Spinal cord (tissue), 10 donors: ENCODE data around the gene PDCD2L. TPM values are rescaled to one million over a fixed set of nuclear protein-coding genes. Genes with fewer than 3 reads are reported as not detected.
A peak's percentile ranks its signal among the peaks of the same experiment; 100 is the strongest.
"Not testable (repeated sequence)": the region's sequence is repeated elsewhere in the genome, so short reads cannot be mapped to it uniquely, and the experiment has no call there.

Source experiments
- DNase-seq, 6 donors: peaks; one replicate each; pipeline versions ENCODE4 v3.0.0 to v3.0.0-alpha.2; 2013 to 2015; ENCODE audit warnings: low spot score in 6 of 6, low read depth in 4 of 6
- H3K27ac ChIP-seq: one replicate; pipeline ENCODE4 v1.5.1; 2013; ENCODE audit warnings: low read depth, low read length, control low read depth
- H3K27me3 ChIP-seq: one replicate; pipeline ENCODE4 v1.6.1; 2013; ENCODE audit warnings: low read length; ENCODE audit not compliant: control insufficient read depth, insufficient read depth
- H3K36me3 ChIP-seq: one replicate; pipeline ENCODE4 v1.6.1; 2013; ENCODE audit warnings: low read length; ENCODE audit not compliant: control insufficient read depth, insufficient read depth
- H3K4me1 ChIP-seq: one replicate; pipeline ENCODE4 v1.6.1; 2013; ENCODE audit warnings: low read length; ENCODE audit not compliant: control insufficient read depth, insufficient read depth
- H3K4me3 ChIP-seq: one replicate; pipeline ENCODE4 v1.5.1; 2013; ENCODE audit warnings: low read depth, low read length, control low read depth
- H3K9me3 ChIP-seq: one replicate; pipeline ENCODE4 v1.6.1; 2013; ENCODE audit warnings: low read length; ENCODE audit not compliant: control insufficient read depth, insufficient read depth
- WGBS: methylation state at CpG from one replicate; pipeline ENCODE4 v1.1.5; 2013; ENCODE audit warnings: missing lambda C conversion rate; ENCODE audit not compliant: insufficient coverage; 5-methylcytosine and 5-hydroxymethylcytosine counted together
- polyA plus RNA-seq, 2 donors: library from polyadenylated mRNA; unstranded; fragments of 120-200 nt; gene quantifications; one replicate each; pipeline ENCODE4 v1.2.1, GENCODE V29; 2013; ENCODE audit not compliant: insufficient read length in 2 of 2
- total RNA-seq, 2 donors: library from RNA; depleted of rRNA in 1 of 2; stranded (reverse); fragments of 120-200 nt in 1 of 2; fragments of >200 nt in 1 of 2; gene quantifications; one replicate each; pipeline versions ENCODE4 v1.2.3 to v1.2.4, GENCODE V29; 2013 to 2014
- donor health status: healthy.

Gene PDCD2L
- total and polyA plus RNA-seq, 4 donors, result 9.0 to 19.7 (median 18.8) TPM

DNA sequence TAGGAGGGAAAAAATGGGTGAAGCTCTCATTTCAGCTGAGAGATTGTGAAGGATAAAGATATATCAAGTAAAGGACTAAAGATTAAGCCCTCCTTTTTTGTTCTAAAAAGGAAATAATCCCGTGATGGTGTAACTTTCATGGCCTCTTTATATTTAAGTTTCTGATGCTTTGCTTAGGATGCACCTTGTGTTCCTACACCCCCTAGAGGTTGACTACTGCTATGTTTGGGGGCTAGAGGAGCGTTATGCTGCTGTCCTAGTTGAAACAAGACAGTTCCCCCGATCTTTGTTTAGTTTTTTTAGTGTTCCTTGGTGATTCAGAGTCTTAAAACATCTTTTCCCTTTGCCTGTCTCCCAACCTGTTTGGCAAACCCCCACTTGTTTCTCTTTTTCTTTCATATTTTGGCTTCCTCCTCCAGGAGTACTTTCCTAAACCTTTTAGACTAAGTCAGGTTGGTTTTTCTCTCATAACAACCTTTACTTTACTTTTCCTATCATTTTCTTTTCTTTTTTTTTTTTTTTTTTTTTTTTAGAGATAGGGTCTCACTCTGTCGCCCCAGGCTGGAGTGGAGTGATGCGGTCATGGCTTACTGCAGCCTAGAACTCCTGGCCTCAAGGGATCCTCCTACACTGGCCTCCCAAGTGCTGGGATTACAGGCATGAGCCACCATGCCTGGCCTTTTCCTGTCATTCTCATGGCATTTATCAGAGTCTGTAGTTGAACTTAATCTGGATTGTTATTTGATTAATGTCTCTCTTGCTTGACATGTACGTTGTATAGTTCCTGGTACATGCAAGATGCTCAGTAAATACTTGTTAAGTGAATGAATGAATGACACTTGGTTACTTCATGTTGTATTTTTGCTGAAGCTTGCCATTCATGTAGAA, 26.8 kb downstream of the PDCD2L start:
- peak in 2 of 6 donors; percentile 9 to 21 for DNase-seq
- H3K4me3 ChIP-seq, result no peak overlapping the region
- H3K9me3 ChIP-seq, result no peaks in the 10 kb centered on the region
- 66% methylated on average over 4 of the region's 6 CpGs for WGBS
- H3K27me3 ChIP-seq, result no peaks in the 10 kb centered on the region
- peaks cover 28% of the 10 kb centered on the region for H3K36me3 ChIP-seq
- H3K4me1 ChIP-seq, result peaks cover 6% of the 10 kb centered on the region
- H3K27ac ChIP-seq, result no peak overlapping the region

- DNase-seq, result no peak
- Histone ChIP-seq H3K9me3 (no peaks in the 10 kb centered on the region), H3K4me3 (no peak overlapping the region), H3K36me3 (peaks cover 31% of the 10 kb centered on the region), H3K27ac (no peak overlapping the region), H3K27me3 (no peaks in the 10 kb centered on the region), H3K4me1 (peaks cover 6% of the 10 kb centered on the region)
- no CpG with 5 or more reads among the region's 2 CpGs for WGBS
These were observed 27.6 kb downstream of the PDCD2L start for GRCh38 chr19:34431681-34432402.

DNA sequence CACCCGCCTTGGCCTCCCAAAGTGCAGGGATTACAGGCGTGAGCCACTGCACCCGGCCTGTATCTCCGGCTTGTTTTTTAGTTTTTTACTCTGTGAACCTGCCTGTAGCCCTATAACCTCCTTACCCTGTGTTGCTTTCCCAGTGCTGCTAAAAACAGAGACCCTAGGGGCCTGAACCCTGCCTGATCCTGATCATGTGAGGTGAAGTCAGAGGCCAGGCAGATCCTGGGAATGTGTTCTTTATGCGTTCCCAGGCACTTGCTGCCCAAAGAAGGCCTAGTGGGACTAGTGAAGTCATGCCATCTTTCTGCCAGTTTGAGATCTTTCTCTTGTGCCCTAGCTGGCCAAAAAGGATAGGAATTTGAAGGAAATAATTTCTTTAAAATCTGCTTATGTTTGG, 28.6 kb downstream of the PDCD2L start:
- H3K4me3 ChIP-seq, result no peak overlapping the region
- peaks cover 6% of the 10 kb centered on the region for H3K4me1 ChIP-seq
- H3K27ac ChIP-seq, result no peak overlapping the region
- H3K36me3 ChIP-seq, result peaks cover 40% of the 10 kb centered on the region
- DNase-seq, result peak in 1 of 6 donors; percentile 3
- H3K9me3 ChIP-seq, result no peaks in the 10 kb centered on the region
- WGBS, result 82% methylated on average over 3 of the region's 5 CpGs
- no peaks in the 10 kb centered on the region for H3K27me3 ChIP-seq

DNA sequence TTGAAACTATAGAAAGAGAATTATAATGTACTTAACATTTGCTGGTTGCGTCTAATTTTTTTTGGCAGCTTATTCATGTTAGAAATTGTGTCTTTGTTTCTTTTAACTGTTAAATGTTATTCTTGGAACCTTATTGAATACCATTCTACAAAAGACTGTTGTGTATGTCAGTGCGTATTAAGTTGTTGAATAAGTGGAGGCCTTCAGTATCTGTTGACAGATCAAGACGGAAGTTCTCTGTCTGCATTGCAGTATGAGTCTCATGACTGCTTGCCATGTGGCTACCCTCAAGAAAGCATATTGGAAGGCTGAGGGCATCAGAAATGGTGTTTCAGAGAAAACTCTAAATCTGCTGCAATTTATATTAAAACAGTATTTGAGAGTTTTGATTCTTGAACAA, 32.5 kb downstream of the PDCD2L start:
- Histone ChIP-seq H3K27ac (no peak overlapping the region), H3K9me3 (no peaks in the 10 kb centered on the region), H3K4me1 (no peaks in the 10 kb centered on the region), H3K36me3 (peaks cover 66% of the 10 kb centered on the region), H3K4me3 (no peak overlapping the region), H3K27me3 (no peaks in the 10 kb centered on the region)
- WGBS, result 80% methylated on average over 1 of the region's 3 CpGs
- DNase-seq, result peak in 1 of 6 donors; percentile 13

DNA sequence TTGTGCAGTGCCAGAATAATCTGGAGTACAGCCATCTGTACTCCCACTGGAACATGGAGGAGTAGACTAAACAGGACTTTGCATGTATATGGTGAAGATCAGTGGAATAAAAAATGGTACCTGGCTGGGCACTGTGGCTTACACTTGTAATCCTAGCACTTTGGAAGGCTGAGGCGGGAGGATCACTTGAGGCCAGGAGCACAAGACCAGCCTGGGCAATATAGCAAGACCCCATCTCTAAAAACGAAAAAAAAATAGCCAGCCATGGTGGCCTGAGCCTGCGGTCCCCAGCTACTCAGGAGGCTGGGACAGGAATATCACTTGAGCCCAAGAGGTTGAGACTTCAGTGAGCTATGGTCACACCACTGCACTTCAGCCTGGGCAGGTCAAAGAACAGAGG, 44.0 kb downstream of the PDCD2L start:
- H3K27me3 ChIP-seq, result no peaks in the 10 kb centered on the region
- peaks cover 45% of the 10 kb centered on the region for H3K36me3 ChIP-seq
- DNase-seq, result no peak
- H3K9me3 ChIP-seq, result no peaks in the 10 kb centered on the region
- WGBS, result 96% methylated on average over 3 of the region's 3 CpGs
- no peak overlapping the region for H3K27ac ChIP-seq
- no peak overlapping the region for H3K4me3 ChIP-seq
- no peaks in the 10 kb centered on the region for H3K4me1 ChIP-seq

DNA sequence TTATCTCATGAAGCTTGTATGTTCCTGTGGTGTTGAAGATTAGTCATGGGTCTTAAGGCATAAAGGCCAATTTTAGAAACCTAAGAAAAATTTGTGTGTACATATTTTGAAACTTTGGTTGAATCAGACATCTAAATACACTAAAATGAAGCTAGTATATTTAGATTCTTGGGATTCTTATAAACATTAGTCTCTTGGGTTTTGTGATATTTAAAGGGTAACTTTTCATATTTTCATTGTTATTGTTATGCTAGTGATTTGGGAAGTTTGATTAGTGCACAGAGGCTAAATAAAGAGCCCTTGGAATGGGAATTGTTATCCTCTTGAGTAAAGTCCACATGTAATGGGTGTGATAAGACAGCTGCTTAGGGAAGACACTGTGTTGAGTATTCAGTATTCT, 48.5 kb downstream of the PDCD2L start:
- peaks cover 29% of the 10 kb centered on the region for H3K36me3 ChIP-seq
- H3K4me3 ChIP-seq, result no peak overlapping the region
- no peaks in the 10 kb centered on the region for H3K4me1 ChIP-seq
- no peaks in the 10 kb centered on the region for H3K9me3 ChIP-seq
- H3K27ac ChIP-seq, result no peak overlapping the region
- DNase-seq, result no peak
- H3K27me3 ChIP-seq, result no peaks in the 10 kb centered on the region

GRCh38 chr19:34454091-34454490, 49.9 kb downstream of the PDCD2L start:
- no peaks in the 10 kb centered on the region for H3K9me3 ChIP-seq
- no peak overlapping the region for H3K27ac ChIP-seq
- no peaks in the 10 kb centered on the region for H3K4me1 ChIP-seq
- H3K4me3 ChIP-seq, result no peak overlapping the region
- H3K27me3 ChIP-seq, result no peaks in the 10 kb centered on the region
- H3K36me3 ChIP-seq, result peaks cover 31% of the 10 kb centered on the region
- no CpG with 5 or more reads among the region's 2 CpGs for WGBS
- no peak for DNase-seq

DNA sequence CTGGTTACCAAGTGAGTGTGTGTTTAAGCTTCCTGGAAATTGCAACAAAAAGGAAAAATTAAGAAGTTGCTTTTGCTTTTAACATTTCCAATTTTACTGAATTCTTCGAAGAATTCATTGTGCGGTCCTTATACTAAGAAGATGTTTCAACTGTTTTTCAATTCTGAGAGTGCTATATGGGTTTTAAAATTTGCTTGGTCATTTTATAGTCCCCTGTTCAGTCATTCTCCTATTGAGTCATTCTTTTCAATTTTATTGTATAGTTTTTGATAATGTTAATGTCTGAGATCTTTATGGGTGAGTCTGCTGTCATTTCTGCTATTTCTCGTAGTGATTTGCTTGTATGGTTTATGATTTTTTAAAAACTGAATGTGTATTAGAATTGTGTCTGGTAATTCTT, 50.5 kb downstream of the PDCD2L start:
- no peak for DNase-seq
- H3K27me3 ChIP-seq, result no peaks in the 10 kb centered on the region
- no peaks in the 10 kb centered on the region for H3K4me1 ChIP-seq
- no CpG with 5 or more reads among the region's 3 CpGs for WGBS
- H3K36me3 ChIP-seq, result peaks cover 31% of the 10 kb centered on the region
- H3K9me3 ChIP-seq, result no peaks in the 10 kb centered on the region
- H3K27ac ChIP-seq, result no peak overlapping the region
- H3K4me3 ChIP-seq, result no peak overlapping the region

DNA sequence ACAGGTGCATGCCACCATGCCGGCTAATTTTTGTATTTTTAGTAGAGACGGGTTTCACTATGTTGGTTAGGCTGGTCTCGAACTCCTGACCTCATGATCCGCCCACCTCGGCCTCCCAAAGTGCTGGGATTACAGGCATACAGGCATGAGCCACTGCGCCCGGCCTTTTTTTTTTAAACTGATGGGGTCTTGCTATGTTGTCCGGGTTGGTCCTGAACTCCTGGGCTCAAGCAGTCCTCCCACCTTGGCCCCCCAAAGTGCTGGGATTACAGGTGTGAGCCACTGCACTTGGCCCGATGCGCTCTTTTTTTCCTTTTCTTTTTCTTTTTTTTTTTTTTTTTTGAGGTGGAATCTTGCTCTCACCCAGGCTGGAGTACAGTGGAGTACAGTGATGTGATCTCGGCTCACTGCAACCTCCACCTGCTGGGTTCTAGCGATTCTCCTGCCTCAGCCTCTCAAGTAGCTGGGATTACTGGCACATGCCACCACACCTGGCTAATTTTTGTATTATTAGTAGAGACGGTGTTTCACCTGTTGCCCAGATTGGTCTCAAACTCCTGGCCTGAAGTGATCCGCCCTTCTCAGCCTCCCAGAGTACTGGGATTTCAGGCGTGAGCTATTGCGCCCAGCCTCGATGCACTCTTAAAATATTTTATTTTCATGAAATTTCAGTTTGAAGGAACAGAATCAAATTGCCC, 51.7 kb downstream of the PDCD2L start:
- peaks cover 31% of the 10 kb centered on the region for H3K36me3 ChIP-seq
- H3K27me3 ChIP-seq, H3K9me3 ChIP-seq, DNase-seq, H3K4me1 ChIP-seq, H3K4me3 ChIP-seq, H3K27ac ChIP-seq: not testable (repeated sequence)
- 100% methylated on average over 1 of the region's 17 CpGs for WGBS
